Keratinocyte (primary cell): ENCODE data around the gene ZNF124. TPM values are rescaled to one million over a fixed set of nuclear protein-coding genes. Genes with fewer than 3 reads are reported as not detected.

ENCODE experiments used
- DNase-seq: peaks from one replicate; pipeline ENCODE4 v3.0.0-alpha.2; 2011; ENCODE audit warnings: low read depth, missing footprints, low spot score
- FAIRE-seq: peaks from 2 replicates; lab custom pipeline; 2011; peaks lifted over from hg19 to GRCh38; lab: Jason Lieb, UNC
- H2AFZ ChIP-seq: 2 replicates; pipeline ENCODE4 v1.6.0; 2012; ENCODE audit warnings: low read length, control low read depth, inconsistent platforms; ENCODE audit not compliant: control insufficient read depth
- H3K27ac ChIP-seq: 2 replicates; pipeline ENCODE4 v1.5.1; 2011; ENCODE audit warnings: low read length; ENCODE audit not compliant: control insufficient read depth, insufficient read depth
- H3K27me3 ChIP-seq: 3 replicates; pipeline ENCODE4 v1.6.0; 2011; ENCODE audit warnings: low read length; ENCODE audit not compliant: control insufficient read depth, insufficient read depth; ENCODE audit errors: extremely low read depth
- H3K36me3 ChIP-seq, 2 experiments: 2 replicates in 1 of 2; 3 replicates in 1 of 2; pipeline ENCODE4 v1.5.1; 2011; ENCODE audit warnings: low read length in 2 of 2, mild to moderate bottlenecking in 1 of 2; ENCODE audit not compliant: control insufficient read depth in 2 of 2, insufficient read depth in 2 of 2; ENCODE audit errors: extremely low read depth in 1 of 2
- H3K4me1 ChIP-seq: 3 replicates; pipeline ENCODE4 v1.5.1; 2011; ENCODE audit warnings: low read length; ENCODE audit not compliant: control insufficient read depth, insufficient read depth; ENCODE audit errors: extremely low read depth
- H3K4me2 ChIP-seq: 3 replicates; pipeline ENCODE4 v1.6.0; 2011; ENCODE audit warnings: low read depth, low read length; ENCODE audit not compliant: control insufficient read depth, insufficient read depth; ENCODE audit errors: extremely low read depth
- H3K4me3 ChIP-seq, 3 experiments: fragments of 200-600 bp in 1 of 3; sonication (generic) in 1 of 3; 2 replicates in 2 of 3; 3 replicates in 1 of 3; pipeline ENCODE4 v1.5.1; 2011 to 2016; ENCODE audit warnings: low read length in 3 of 3, mild to moderate bottlenecking in 3 of 3, control low read depth in 2 of 3, inconsistent platforms in 1 of 3, low read depth in 1 of 3, mixed read lengths in 1 of 3, mixed run types in 1 of 3, moderate library complexity in 1 of 3; ENCODE audit not compliant: control insufficient read depth in 2 of 3, insufficient read depth in 2 of 3; ENCODE audit errors: extremely low read depth in 1 of 3
- H3K79me2 ChIP-seq: 2 replicates; pipeline ENCODE4 v1.6.0; 2012; ENCODE audit warnings: low read length; ENCODE audit not compliant: control insufficient read depth, insufficient read depth
- H3K9ac ChIP-seq: 3 replicates; pipeline ENCODE4 v1.6.0; 2011; ENCODE audit warnings: low read length; ENCODE audit not compliant: control insufficient read depth, insufficient read depth; ENCODE audit errors: extremely low read depth
- H3K9me1 ChIP-seq: 3 replicates; pipeline ENCODE4 v1.6.0; 2011; ENCODE audit warnings: low read length; ENCODE audit not compliant: control insufficient read depth, insufficient read depth; ENCODE audit errors: extremely low read depth
- H3K9me3 ChIP-seq: 2 replicates; pipeline ENCODE4 v1.5.1; 2012; ENCODE audit warnings: low read depth, low read length; ENCODE audit not compliant: control insufficient read depth
- H4K20me1 ChIP-seq: 3 replicates; pipeline ENCODE4 v1.6.0; 2011; ENCODE audit warnings: low read length; ENCODE audit not compliant: control insufficient read depth, insufficient read depth; ENCODE audit errors: extremely low read depth
- EZH2 ChIP-seq: IDR thresholded peaks from one replicate; pipeline ENCODE4 v1.6.1; 2012; ENCODE audit warnings: inconsistent platforms, mild to moderate bottlenecking, low read length, moderate library complexity
- dilution Hi-C: fragments of 300-500 bp; cut with MboI; formaldehyde crosslinking; loops from one replicate; pipeline ENCODE4 v1.7.0; 2020; ENCODE audit warnings: low sequenced_read_pairs; ENCODE audit not compliant: extremely low pct_ligation_motif_present
- polyA plus RNA-seq, 5 experiments: library from polyadenylated mRNA; depleted of rRNA in 3 of 5; stranded (reverse) in 3 of 5; stranded (forward) in 1 of 5; unstranded in 1 of 5; fragments of >200 nt; gene quantifications; 1 replicate in 1 of 5; 2 replicates in 3 of 5; 3 replicates in 1 of 5; pipeline versions ENCODE4 v1.2.1 to v1.2.3, GENCODE V29; 2011 to 2012; ENCODE audit warnings: missing spikeins in 2 of 5, low read depth in 1 of 5, low replicate concordance in 1 of 5
- TF ChIP-seq, protein P1 (sequence below), 3 experiments: IDR thresholded peaks in 1 of 3; conservative IDR thresholded peaks in 1 of 3; optimal IDR thresholded peaks in 1 of 3; 2 replicates in 2 of 3; 3 replicates in 1 of 3; pipeline versions ENCODE3 to v1.5.1; 2011; ENCODE audit warnings: low read length in 3 of 3, mild to moderate bottlenecking in 3 of 3, moderate library complexity in 2 of 3, control low read depth in 1 of 3, inconsistent platforms in 1 of 3; ENCODE audit not compliant: insufficient read depth in 2 of 3; ENCODE audit errors: extremely low read depth in 1 of 3

Gene ZNF124
- polyA plus RNA-seq, 1 donor (not counting 4 experiments of a cell fraction or from before 2014, with no cell fraction given) = 4.1 TPM

DNA sequence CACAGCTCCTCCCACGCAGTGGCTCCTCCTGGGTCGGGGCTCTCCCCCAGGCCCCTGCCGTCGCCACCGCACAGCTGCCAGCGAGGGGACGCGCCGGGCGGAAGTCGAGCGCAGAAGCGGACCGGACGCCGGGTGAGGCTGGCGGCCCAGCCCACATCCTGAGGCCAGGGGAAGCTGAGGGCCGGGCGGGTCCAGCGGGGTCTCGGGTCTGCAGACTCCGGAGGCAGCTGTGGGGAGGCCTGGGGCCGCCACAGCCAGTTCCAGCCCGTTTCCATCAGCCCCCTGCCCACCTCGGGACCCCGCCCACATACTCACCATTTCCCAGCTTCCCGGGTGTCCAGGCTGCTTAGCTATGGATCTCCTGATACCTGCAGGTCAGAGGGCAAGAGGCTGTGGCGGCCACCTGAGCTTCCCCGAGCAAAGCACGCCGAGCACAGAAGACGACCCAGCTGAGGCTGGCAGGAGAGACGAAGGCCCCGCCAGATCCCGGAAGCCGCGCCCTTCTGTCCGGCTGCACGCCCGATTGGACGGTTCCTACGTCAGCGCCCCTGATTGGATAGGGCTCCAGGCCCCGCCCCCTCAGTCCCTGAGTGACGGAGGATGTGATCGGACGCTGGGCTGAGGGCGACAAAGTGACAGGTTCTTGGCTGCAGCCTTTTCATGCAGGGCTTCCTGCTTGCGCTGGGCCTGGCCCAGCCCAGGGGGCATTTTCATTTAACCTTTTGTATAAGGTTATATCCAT lies 38.7 kb upstream of the ZNF124 start:
- Histone ChIP-seq H3K9me3 (peaks cover 2% of the 10 kb centered on the region), H3K27me3 (no peaks in the 10 kb centered on the region), H3K79me2 (peaks cover 49% of the 10 kb centered on the region), H4K20me1 (no peaks in the 10 kb centered on the region), H2AFZ (peak overlapping the region; percentile 94), H3K4me3 (peak overlapping the region; percentile 90 to 99 (median 95)), H3K9ac (peak overlapping the region; percentile 84), H3K27ac (peak overlapping the region; percentile 75), H3K4me2 (peak overlapping the region; percentile 88), H3K36me3 (peaks cover 3 to 12% of the 10 kb centered on the region in 2 experiments), H3K9me1 (no peaks in the 10 kb centered on the region), H3K4me1 (peaks cover 10% of the 10 kb centered on the region)
- dilution Hi-C loops = no loop called here
- TF ChIP-seq, protein P1, sequence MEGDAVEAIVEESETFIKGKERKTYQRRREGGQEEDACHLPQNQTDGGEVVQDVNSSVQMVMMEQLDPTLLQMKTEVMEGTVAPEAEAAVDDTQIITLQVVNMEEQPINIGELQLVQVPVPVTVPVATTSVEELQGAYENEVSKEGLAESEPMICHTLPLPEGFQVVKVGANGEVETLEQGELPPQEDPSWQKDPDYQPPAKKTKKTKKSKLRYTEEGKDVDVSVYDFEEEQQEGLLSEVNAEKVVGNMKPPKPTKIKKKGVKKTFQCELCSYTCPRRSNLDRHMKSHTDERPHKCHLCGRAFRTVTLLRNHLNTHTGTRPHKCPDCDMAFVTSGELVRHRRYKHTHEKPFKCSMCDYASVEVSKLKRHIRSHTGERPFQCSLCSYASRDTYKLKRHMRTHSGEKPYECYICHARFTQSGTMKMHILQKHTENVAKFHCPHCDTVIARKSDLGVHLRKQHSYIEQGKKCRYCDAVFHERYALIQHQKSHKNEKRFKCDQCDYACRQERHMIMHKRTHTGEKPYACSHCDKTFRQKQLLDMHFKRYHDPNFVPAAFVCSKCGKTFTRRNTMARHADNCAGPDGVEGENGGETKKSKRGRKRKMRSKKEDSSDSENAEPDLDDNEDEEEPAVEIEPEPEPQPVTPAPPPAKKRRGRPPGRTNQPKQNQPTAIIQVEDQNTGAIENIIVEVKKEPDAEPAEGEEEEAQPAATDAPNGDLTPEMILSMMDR (optimal IDR thresholded peaks at IDR 0.05 in 1 of 3, IDR thresholded peaks at IDR 0.05 in 1 of 3, conservative IDR thresholded peaks at IDR 0.05 in 1 of 3; ENCODE audit: extremely low read depth in 1 of 3, insufficient read depth in 2 of 3, low read length in 3 of 3) = no peak
- no peak for TF ChIP-seq EZH2
- peak; percentile 49 for FAIRE-seq
- peak; percentile 40 for DNase-seq

DNA sequence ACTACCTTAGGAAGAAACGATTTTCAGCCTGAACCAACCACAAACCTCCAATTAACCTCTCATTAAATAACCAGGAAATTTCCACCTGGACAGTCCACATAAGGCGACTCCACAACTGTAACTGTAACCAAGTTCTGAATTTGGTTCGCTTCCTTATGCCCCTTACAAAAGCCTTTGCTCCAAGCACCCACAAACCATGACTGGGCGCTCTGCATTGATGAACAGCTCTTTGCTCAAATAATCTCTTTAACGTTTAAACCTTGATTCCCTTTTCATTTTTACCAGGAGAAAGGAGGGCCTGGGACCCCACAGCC lies 38.2 kb upstream of the ZNF124 start:
- peak overlapping the region; percentile 75 for H3K27ac ChIP-seq
- peaks cover 52% of the 10 kb centered on the region for H3K79me2 ChIP-seq
- TF ChIP-seq EZH2 = no peak
- TF ChIP-seq, protein P1 (optimal IDR thresholded peaks at IDR 0.05 in 1 of 3, IDR thresholded peaks at IDR 0.05 in 1 of 3, conservative IDR thresholded peaks at IDR 0.05 in 1 of 3; ENCODE audit: extremely low read depth in 1 of 3, insufficient read depth in 2 of 3, low read length in 3 of 3) = no peak
- H2AFZ ChIP-seq = peak overlapping the region; percentile 94
- no peaks in the 10 kb centered on the region for H4K20me1 ChIP-seq
- dilution Hi-C loops = no loop called here
- no peaks in the 10 kb centered on the region for H3K27me3 ChIP-seq
- peak overlapping the region; percentile 84 for H3K9ac ChIP-seq
- H3K9me1 ChIP-seq = no peaks in the 10 kb centered on the region
- H3K36me3 ChIP-seq = peaks cover 3 to 12% of the 10 kb centered on the region in 2 experiments
- no peak for FAIRE-seq
- peak overlapping the region; percentile 88 for H3K4me2 ChIP-seq
- peak overlapping the region; percentile 90 to 99 (median 95) for H3K4me3 ChIP-seq
- no peak for DNase-seq
- H3K9me3 ChIP-seq = peaks cover 2% of the 10 kb centered on the region
- H3K4me1 ChIP-seq = peaks cover 10% of the 10 kb centered on the region
